Neural progenitor cell (in vitro differentiated cells): Measurements from ENCODE around the gene PTPN2.

Experiments
- EZH2 ChIP-seq: fragments of 200-600 bp; sonication (generic); IDR thresholded peaks from 2 replicates; pipeline ENCODE4 v1.6.1; 2017; ENCODE audit warnings: antibody characterized with exemption, mild to moderate bottlenecking, moderate library complexity
- EZH2phosphoT487 ChIP-seq: fragments of 200-600 bp; sonication (generic); IDR thresholded peaks from 2 replicates; pipeline ENCODE4 v1.6.1; 2017; ENCODE audit warnings: antibody characterized with exemption
- TF ChIP-seq, protein P1 (sequence below): fragments of 200-600 bp; sonication (generic); IDR thresholded peaks from 2 replicates; pipeline ENCODE4 v1.5.1; 2017; ENCODE audit warnings: antibody characterized with exemption, mild to moderate bottlenecking

DNA sequence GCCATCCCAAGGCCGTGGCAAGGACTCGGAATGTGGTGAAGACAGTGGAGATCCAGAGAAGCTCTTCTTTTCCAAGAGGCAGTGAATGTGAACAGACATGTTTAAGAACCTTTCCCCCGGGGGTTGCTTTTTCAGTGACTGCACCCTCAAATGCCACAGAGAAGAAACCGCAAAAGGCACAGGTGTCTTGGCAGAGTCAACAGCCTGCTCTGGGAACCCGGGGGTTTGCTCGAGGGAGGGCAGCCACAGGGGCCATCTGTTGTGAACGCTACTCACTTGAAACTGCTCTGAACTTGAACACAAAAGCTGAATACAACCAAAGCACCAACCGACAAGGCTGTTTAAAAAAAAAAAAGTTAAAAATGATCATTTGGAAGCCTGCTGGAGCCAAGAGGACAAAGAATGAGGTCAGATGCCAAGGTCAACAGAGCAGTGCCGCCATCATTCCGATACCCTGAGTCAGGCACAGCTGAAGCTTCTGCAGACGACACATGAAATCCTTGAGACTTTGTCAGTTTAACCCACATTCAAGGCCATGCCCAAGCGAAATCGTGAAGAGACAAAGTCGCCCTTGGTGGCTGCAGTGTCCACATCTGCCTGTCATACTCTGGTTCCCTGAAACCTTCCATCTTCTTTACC, 133.8 kb downstream of the PTPN2 start:
- TF ChIP-seq, protein P1, sequence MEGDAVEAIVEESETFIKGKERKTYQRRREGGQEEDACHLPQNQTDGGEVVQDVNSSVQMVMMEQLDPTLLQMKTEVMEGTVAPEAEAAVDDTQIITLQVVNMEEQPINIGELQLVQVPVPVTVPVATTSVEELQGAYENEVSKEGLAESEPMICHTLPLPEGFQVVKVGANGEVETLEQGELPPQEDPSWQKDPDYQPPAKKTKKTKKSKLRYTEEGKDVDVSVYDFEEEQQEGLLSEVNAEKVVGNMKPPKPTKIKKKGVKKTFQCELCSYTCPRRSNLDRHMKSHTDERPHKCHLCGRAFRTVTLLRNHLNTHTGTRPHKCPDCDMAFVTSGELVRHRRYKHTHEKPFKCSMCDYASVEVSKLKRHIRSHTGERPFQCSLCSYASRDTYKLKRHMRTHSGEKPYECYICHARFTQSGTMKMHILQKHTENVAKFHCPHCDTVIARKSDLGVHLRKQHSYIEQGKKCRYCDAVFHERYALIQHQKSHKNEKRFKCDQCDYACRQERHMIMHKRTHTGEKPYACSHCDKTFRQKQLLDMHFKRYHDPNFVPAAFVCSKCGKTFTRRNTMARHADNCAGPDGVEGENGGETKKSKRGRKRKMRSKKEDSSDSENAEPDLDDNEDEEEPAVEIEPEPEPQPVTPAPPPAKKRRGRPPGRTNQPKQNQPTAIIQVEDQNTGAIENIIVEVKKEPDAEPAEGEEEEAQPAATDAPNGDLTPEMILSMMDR = no peak
- TF ChIP-seq EZH2phosphoT487 = no peak
- TF ChIP-seq EZH2 = no peak
